HTERT RPE-1 (cell line): ENCODE results near the gene TNP2.

Experiments
- in situ Hi-C: fragments of 300-500 bp; cut with MboI; formaldehyde crosslinking; loops from 4 replicates; pipeline ENCODE4 v1.14.3; 2020; ENCODE audit warnings: low sequenced_read_pairs

Gene TNP2

DNA sequence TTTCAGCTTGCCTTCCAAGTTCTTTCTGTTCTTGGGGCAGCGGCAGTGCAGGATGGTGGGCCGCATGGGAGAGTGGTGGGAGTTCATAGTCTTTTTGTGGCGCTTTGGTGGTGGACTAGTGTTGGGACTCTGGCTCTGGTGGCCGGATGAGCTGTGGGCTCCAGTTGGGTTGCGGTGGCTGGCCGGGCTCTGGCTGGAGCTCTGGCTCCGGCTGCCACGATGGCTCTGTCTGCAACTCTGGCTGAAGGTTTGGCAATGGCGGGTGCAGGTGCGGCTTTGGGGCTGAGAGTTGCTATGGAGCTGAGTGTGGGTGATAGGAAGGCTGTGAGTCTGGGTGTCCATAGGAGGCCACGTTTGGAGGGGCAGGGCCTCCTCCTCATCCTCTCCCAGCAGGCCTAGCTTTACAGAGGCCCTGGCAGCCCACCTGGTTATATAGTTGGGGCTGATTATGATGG lies at the start of gene TNP2:
Gene TNP2 (minus strand): TSS at position 405 of the 455 bp plus-strand sequence. CDS start 63 bp downstream, at position 342.
- in situ Hi-C loops: no loop called here

DNA sequence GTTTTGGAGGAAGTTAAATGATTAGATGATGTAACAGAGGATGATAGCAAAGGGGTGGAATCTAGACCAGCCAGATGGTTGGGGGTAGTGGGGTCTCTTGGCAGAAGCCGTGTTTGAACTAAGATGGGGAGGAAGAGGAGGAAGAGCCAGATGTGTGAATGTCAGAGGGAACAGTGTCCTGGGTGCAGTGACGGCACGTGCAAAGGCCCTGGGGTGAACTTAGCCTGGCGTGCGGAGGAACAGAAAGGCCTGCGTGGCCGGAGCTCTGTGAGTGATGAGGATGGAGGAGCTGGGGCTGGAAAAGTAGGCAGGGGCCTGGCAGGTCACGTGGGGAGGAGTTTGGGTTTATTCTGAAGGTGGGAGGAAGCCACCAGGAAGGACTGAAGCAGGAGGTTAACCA lies 49.7 kb upstream of the TNP2 start:
- in situ Hi-C loops: no loop called here

DNA sequence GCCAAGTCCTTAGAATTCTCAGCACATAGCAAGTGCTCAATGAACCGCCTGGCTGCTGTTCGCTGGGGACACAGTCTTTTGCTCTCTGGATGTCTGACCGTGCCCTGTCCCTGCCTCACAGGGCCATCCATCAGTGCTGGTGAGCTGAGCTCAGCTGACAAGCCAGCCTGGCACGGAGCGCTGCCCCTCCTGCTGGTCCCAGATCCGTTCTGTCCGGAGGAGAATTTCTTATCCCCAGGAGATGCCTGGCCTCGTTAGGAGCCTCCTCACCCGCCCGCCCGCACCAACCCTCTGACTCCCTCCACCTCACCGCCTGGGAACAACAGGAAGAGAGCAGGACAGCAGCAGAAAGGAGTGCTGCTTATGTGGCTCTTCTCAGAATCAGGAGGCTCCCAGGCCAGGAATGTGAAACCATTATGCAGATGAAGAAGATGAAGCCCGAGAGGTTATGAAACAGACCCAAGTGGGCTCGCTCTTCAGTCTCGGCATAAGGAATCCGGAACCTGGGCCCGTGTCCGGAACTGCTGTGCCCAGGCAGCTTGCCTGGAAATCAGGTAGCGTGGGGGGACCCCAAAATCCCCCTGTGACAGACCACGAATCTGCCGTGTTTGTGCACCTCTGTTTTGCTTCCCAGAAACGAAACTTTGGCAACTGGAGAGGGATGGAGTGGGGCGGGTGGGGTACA lies 47.3 kb upstream of the TNP2 start:
- in situ Hi-C loops: no loop called here

DNA sequence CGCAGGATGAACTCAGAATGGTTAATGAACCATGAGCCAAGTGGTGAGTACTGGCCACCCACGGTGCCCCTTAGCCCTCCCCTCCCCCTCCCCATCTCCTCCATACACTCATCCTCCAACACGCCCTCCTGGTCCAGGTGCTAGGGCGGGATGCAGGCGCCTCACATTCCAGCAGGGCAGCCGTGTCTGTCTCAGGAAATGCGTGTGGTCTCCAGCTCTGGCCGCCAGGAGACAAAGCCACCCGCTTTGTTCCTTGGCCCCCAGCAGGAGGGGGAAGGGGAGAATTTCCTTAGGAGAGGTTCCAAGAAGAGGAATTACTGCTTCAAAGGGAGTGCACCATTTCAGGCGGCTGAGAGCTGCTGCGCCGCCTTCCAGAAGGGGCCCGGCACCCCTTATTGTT lies 46.4 kb upstream of the TNP2 start:
- in situ Hi-C loops: no loop called here

DNA sequence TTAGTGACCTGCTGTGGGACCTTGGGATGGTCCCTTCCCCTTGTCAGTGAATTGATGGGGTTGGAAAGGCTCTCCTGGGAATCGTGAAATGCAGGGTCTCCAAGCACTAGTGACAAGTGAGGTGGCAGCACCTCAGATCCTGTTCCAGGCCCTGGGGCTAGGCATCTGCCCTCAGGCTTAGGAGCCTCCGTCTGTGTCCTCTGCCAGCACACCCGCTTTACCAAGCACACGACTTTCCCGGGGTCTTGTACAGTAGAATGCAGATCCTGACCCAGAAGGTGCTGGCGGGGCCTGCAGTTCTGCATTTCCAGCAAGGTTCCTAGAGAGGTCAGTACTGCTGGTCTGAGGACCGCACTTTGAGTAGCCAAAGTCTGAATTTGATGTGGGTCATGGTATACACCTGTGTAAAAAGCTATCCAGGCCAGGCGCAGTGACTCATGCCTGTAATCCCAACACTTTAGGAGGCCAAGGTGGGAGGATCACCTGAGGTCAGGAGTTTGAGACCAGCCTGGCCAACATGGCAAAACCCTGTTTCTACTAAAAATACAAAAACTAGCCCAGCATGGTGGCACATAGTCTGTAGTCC lies 45.3 kb upstream of the TNP2 start:
- in situ Hi-C loops: no loop called here

DNA sequence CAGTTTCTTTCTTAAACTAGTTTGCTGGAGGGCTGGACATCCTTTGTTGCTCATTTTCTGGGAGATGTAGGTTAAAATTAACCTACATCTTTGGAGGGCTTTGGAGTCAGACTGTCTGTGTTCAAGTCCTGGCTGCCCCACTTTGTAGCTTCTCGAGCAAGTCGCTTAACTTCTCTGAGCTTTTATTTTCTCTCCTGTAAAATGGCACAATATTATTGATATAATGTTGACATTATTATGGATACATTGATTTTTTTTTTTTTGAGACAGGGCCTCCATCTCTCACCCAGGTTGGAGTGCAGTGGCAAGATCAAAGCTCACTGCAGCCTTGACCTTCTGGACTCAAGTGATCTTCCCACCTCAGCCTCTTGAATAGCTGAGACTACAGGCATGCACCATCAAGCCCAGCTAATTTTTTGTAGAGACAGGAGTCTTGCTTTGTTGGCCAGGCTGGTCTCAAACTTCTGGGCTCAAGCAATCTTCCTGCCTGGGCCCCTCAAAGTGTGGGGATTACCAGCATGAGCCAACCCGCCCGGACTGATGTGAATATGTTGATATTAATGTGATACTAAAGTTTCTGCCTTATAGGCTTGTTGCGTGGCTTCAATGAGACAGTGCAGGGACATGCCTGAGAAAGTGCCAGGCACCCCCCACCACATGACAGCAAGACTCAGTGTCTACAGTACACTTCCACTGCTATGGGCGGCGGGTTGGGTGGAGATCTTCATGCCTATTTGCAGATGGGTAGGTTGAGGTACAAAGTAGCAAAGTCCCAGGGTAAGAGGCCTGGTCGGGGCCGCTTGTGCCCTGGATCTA lies 44.6 kb upstream of the TNP2 start:
- in situ Hi-C loops: no loop called here

DNA sequence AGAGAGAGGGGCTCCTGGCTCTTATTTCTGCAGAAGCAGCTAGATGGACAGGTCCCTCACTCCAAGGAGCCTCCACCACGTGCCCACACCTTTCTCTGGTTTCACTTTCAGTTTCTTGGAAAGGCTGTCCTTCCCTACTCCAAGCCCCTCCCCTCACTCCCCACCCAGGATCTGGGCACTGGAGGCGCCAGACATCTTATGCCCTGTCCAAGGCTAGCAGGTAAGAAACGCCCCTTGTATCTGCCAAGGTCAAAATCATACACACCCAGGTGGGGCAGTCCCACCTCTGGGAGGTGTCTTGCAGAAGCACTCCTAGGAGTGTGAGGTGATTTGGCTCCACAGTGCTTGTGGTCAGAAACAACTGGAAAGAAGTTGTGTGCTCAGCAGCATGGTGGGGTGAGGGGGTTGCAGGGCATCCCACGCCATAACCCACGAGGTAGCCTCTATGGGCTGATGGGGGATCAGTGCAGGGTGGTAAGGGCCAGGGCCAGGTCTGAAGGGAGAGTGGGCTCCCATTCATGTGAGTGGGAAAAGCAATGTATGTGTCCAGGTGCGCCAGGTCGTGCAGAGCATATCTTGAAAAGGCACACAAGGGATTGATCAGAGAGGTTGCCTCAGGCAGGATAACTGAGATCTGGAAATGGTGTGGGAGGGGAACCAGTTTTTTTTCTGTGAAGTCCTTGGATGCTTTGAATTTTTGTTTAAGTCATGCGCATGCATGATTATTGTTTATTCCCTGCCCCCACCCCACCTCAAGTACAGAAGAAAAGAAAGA lies 43.8 kb upstream of the TNP2 start:
- in situ Hi-C loops: no loop called here

DNA sequence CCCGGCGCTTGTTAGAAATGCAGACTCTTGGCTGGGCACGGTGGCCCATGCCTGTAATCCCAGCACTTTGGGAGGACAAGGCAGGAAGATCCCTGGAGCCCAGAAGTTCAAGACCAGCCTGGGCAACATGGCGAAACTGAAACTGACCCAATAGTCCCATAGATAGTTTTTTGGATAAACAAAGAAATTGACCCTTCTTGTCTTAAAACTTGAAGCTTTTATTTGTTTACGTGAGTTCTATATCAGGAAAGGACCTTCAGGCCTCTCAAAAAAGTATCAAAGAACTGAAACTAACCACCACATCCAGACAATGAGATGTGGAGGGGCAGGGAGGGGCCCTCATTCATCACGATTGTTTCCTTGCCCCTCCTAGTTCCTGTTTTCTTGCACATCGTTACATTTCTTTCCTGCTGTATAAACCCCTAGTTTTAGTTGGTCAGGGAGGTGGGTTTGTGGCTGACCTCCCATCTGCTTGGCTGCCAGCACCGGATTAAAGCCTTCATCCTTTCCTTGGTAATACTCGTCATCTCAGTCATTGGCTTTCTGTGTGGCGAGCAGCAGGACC lies 42.0 kb upstream of the TNP2 start:
- in situ Hi-C loops: no loop called here

DNA sequence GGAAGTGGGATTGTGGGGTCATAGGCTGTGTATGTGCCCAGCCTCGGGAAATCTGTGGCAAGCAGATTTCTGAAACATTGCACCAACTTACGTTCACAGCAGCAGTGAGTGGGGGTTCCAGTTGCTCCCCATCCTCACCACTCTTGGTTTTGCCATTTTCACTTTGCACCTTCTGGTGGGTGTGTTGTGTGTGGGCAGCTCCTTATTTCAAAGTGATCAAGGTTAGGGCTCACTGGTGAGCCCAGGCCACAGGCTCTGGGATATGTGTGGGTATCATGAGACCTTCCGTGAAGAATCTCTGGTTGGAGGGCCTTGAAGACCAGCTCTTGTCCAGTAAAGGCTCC lies 41.5 kb upstream of the TNP2 start:
- in situ Hi-C loops: no loop called here

DNA sequence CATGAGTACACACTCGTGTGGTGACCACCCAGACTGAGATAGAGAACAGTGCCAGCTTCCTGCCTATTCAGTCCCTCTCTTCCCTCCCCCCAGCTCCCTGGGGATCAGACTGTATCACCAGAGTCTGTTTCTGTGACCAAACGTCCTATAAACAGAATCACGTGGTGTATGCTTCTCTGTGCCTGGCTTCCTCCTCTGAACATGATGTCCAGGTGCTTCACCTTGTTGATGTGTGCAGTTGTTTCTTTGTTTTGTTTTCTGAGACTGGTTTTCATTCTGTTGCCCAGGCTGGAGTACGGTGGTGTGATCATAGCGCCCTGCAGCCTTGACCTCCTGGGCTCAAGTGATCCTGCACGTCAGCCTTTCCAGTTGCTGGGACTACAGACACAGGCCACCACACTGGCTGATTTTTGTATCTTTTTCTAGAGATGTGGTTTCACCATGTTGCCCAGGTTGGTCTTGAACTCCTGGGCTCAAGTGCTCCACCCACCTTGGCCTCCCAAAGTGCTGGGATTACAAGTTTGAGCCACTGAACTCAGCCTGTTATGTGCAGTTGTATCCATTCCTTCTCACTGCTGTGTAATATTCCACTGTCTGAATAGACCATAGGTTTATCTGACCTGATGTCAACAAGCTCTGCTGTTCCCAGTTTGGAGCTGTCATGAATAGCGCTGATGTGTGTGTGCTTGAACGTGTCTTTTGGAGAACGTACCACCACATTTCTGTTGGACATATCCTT lies 40.9 kb upstream of the TNP2 start:
- in situ Hi-C loops: no loop called here

DNA sequence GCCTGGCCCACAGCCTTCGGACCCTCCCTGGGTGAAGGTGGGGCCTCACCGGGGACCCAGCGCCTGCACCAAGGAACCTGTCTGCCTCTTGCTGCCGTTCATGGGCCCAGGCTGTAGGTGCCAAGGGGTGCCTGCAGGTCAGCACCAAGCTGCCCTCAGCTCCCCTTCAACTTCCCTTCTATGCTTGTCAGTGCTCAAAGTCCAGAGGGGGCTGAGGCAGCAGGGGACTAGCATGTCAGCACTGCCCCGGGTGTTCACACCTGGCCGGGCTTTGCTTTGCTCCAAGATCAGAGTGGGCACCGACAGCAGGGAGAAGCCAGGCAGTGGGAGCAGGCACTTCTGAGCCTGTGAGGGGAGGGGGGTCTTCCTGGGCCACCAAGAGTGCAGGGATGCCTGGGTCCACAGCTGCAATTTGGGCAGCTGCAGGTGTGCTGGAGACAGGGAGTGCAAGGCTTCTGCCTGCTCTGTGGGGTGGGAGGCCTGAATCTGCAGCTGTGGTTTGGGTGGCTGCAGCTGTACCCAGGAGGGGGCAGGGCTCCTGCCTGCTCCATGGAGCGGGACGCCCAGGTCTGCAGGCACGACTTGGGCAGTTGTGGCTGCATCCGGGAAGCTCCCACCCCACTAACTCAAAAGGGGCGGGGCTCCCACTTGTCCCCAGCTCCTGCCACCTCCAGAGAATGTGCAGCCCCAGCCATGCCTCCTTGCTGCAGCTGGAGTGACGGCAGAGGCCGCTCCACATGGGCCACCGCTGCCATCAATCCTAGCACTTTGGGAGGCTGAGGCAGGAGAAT lies 39.6 kb upstream of the TNP2 start:
- in situ Hi-C loops: no loop called here

DNA sequence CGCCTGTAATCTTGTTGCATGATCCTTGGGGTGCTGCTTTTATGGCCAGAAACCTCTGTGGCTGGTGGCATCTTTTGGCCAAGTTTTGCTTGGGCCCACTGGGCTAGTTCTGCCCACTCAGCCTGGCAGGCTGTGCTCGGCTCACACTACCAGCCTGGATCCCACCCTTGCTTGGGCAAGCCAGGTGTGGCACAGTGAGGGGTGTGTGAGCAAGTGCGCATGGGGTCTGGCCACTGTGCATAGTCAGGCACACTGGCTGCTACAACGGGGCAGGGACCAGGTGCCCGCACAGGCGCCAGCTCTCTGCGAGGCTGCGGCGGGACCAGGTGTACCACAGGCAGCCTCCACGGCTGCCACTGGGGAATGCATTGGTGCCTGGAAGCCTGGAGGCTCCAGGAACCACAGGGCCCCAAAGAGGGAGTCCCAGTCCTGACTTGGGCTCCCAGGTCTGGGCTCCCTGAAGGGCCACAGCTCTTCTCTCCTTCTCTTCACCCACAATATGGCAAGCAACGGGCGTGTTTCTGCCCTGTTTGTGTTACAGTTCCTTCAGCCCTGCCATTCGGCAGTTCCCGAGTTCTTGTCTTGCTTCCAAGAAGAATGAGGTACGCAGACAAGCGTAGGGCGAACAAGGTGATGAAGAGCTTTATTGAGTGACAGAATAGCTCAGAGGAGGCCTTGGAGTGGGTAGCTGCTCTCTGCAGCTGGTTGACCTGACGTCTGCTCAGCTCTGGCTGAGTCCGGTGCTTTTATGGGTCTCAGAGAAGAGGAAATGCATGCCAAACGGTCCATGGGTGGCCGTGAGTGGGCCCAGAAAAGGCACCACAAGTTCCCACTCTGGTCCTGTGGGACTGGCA lies 38.7 kb upstream of the TNP2 start:
- in situ Hi-C loops: no loop called here

DNA sequence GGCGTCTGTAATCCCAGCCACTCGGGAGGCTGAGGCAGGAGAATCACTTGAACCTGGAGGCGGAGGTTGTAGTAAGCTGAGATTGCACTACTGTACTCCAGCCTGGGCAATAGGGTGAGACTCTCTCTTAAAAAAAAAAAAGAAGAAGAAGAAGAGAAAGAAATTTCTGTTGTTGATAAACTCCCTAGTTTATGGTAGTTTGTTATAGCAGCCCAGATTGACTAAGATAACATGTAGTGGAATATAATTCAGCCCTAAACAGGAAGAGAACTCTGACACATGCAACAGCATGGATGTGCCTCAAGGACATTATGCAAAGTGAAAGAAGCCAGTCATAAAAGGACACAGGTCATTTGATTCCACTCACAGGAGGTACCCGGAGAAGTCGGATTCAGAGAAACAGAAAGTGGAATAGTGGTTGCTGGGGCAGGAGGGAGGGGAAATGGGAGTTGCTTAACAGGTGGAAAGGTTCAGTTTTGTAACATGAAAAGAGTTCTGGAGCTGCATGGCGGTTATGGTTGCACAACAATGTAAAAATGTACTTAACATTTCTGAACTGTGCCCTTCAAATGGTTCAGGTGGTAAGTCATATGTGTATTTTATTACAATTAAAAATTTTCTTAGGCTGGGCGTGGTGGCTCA lies 38.0 kb upstream of the TNP2 start:
- in situ Hi-C loops: no loop called here

DNA sequence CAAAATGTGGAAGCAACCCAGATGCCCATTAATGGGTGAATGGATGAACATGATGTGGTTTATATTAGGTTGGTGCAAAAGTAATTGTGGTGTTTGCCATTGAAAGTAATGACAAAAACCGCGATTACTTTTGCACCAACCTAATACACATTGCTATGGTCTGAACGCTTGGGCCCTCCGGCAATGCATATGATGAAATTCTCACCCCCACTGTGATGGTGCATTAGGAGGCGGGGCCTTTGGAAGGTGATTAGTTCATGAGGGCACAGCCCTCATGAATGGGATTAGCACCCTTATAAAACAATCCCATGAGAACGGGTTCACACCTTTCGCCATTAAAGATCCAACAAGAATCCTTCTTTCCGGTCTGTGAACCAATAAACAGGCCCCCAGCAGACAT lies 37.3 kb upstream of the TNP2 start:
- in situ Hi-C loops: no loop called here

DNA sequence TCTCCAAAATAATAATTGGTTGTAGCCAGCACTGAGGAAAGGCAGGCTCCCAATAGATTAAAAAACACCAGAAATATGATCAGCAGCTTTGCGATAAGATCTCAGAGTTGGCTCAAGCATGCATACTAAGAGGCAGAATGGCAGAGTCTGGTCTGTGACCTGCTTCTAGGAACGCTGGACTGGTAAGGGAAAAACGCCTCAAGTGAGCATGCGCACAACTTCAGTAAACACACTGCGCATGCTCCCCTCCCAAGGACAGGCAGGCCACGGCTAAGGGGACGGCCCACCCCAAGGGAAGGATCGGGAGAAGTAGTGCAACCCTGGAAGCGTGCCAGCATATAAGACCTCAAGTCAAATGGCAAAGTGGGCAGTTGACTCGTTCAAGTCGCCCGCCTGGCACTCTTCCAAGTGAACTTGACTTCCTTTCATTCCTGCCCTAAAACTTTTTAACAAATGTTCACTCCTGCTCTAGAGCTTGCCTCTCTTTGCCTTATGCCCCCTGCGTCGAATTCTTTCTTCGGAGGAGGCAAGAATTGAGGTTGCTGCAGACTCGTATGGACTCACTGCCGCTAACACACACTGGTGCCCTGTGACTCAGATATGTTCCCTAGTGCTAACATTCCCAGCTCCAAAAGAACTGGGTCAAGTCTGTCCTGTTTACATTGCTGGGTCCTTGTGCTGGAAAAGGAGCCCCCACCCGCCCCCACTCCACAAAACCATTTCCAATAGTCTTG lies 34.4 kb upstream of the TNP2 start:
- in situ Hi-C loops: no loop called here

DNA sequence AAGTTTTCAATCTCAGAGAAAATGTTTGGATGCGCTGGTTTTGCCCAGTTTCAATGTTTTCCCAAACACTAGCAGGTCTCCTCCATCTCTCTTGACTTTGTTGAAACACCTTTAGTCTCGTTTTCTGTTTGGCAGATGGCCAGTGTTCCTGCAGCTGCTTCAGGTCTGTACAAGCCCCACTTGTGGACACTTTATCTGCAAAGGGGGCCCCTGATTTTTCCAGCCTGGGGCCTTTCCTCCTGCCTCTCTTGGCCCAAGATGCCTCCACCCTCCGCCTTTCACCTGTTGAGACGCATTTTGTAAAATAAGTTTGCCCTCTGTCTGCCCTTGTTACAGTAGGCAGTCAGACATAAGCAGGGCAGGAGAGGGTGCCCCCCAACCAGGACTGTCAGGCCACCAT lies 33.9 kb upstream of the TNP2 start:
- in situ Hi-C loops: no loop called here

DNA sequence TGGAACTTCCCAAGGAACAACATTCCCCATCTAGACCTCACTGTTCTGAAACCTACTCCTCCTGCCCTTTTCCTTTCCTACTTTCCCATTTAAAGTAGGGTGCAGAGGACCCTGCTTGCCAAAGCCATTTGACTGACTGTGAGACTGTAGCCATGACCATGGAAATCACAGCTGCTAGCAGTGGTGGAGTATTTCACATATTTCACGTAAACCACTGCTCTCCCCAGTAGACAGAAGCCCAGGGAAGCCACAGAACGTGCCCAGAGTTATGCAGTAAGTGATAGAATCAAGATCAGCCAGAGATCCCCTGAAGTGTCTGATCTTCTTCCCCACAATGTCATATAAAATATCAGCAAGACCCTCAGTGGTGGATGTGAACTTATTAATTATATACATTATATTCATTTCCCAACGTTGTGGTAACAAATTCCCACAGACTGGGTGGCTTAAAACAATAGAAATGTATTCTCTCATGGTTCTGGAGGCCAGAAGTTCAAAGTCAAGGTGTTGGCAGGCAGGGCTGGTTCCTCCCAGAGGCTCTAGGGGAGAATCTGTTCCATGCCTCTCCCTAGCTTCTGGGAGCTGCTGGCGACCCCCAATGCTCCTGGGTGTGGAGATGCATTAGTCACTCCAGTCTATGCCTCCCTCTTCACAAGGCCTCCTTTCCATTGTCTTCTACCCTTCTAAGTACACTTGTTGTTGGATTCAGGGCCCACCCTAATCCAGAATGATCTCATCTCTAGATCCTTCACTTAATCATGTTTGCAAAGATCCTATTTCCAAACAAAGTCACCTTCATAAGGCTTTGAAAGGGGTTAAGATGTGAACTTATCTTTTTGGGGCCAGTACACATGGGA lies 32.7 kb upstream of the TNP2 start:
- in situ Hi-C loops: no loop called here
